ENCODE results near the gene SLC43A2.

Gene SLC43A2

DNA sequence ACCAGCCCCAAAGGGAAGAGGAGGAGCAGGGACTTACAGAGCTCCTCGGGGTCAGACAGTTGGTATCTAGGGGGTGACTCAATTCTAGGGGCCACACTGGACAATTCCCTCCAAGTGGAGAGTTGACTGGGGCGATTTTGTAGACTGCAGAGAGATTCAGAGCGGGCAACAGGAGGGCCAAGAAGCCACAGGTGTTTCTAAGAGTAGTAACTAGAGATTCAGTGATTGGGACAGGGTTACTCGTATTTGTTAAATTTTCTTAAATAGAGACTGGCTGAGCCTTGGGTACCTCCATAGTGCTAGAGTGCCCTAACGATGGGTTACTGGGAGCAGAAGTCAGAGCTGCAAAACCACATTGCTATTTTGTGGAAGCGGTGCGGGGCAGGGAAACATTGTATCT, 109.0 kb downstream of the SLC43A2 start:
- in situ Hi-C loops (cut with HindIII; ENCODE audit: low pct_unique_long_range_greater_than_20kb, low sequenced_read_pairs), result no loop called here
- no peak for TF ChIP-seq JUND (IDR thresholded peaks at IDR 0.05; ENCODE audit: low read depth)

More for the DNA sequence above, 109.0 kb downstream of the SLC43A2 start:
- DNase-seq (ENCODE audit: low read depth in 1 of 2, low spot score in 1 of 2), result no peak

Measured in T47D (cell line).